H9 (cell line): Measurements from ENCODE around the gene USP7. TPM values are rescaled to one million over a fixed set of nuclear protein-coding genes. Genes with fewer than 3 reads are reported as not detected.
A peak's percentile ranks its signal among the peaks of the same experiment; 100 is the strongest.
"Not testable (repeated sequence)": the region's sequence is repeated elsewhere in the genome, so short reads cannot be mapped to it uniquely, and the experiment has no call there.

Experiments used
- DNase-seq: peaks from one replicate; pipeline ENCODE4 v3.0.0-alpha.2; 2017
- H2AFZ ChIP-seq: one replicate; pipeline ENCODE4 v1.6.1; 2013; ENCODE audit warnings: mild to moderate bottlenecking, low read length, control low read depth, moderate library complexity
- H2AK5ac ChIP-seq: 2 replicates; pipeline ENCODE4 v1.6.1; 2013; ENCODE audit warnings: low read length, control low read depth, mixed read lengths; ENCODE audit not compliant: insufficient read length
- H2BK120ac ChIP-seq: one replicate; pipeline ENCODE4 v1.6.1; 2013; ENCODE audit warnings: low read depth, mild to moderate bottlenecking, low read length, control low read depth, inconsistent platforms; ENCODE audit not compliant: poor library complexity, severe bottlenecking
- H2BK12ac ChIP-seq: 2 replicates; pipeline ENCODE4 v1.6.1; 2013; ENCODE audit warnings: low read length, control low read depth, mixed read lengths, low read depth; ENCODE audit not compliant: insufficient read length
- H2BK15ac ChIP-seq: 2 replicates; pipeline ENCODE4 v1.6.1; 2013; ENCODE audit warnings: low read depth, low read length, control low read depth
- H2BK20ac ChIP-seq: one replicate; pipeline ENCODE4 v1.6.1; 2013; ENCODE audit warnings: low read depth, mild to moderate bottlenecking, low read length, control low read depth, inconsistent platforms; ENCODE audit not compliant: poor library complexity, severe bottlenecking
- H2BK5ac ChIP-seq: 2 replicates; pipeline ENCODE4 v1.6.1; 2013; ENCODE audit warnings: low read length, control low read depth, mixed read lengths; ENCODE audit not compliant: insufficient read length
- H3K14ac ChIP-seq: 2 replicates; pipeline ENCODE4 v1.6.1; 2013; ENCODE audit warnings: low read length, control low read depth; ENCODE audit not compliant: insufficient read depth
- H3K18ac ChIP-seq: 2 replicates; pipeline ENCODE4 v1.6.1; 2013; ENCODE audit warnings: low read depth, mild to moderate bottlenecking, mixed read lengths, low read length, control low read depth; ENCODE audit not compliant: insufficient read length
- H3K23ac ChIP-seq: 2 replicates; pipeline ENCODE4 v1.6.1; 2013; ENCODE audit warnings: low read length, control low read depth, mixed read lengths, low read depth; ENCODE audit not compliant: insufficient read length
- H3K23me2 ChIP-seq: 2 replicates; pipeline ENCODE4 v1.6.1; 2013; ENCODE audit warnings: low read depth, mild to moderate bottlenecking, mixed read lengths, low read length, control low read depth; ENCODE audit not compliant: insufficient read length, poor library complexity, severe bottlenecking
- H3K27ac ChIP-seq: 2 replicates; pipeline ENCODE4 v1.5.1; 2013; ENCODE audit warnings: low read length, control low read depth, mixed read lengths, low read depth; ENCODE audit not compliant: insufficient read length
- H3K27me3 ChIP-seq: 2 replicates; pipeline ENCODE4 v1.6.1; 2013; ENCODE audit warnings: low read length, control low read depth, inconsistent platforms; ENCODE audit not compliant: insufficient read depth
- H3K4ac ChIP-seq: 2 replicates; pipeline ENCODE4 v1.6.1; 2013; ENCODE audit warnings: low read depth, mild to moderate bottlenecking, control low read depth, inconsistent platforms, low read length, moderate library complexity
- H3K4me1 ChIP-seq: 2 replicates; pipeline ENCODE4 v1.6.1; 2013; ENCODE audit warnings: low read length, control low read depth, inconsistent platforms; ENCODE audit not compliant: insufficient read depth
- H3K4me2 ChIP-seq: 2 replicates; pipeline ENCODE4 v1.6.1; 2013; ENCODE audit warnings: low read length, control low read depth, mixed read lengths; ENCODE audit not compliant: insufficient read length, insufficient read depth
- H3K56ac ChIP-seq: 2 replicates; pipeline ENCODE4 v1.6.1; 2013; ENCODE audit warnings: low read depth, mild to moderate bottlenecking, mixed read lengths, low read length, control low read depth; ENCODE audit not compliant: insufficient read length
- H3K79me1 ChIP-seq: 2 replicates; pipeline ENCODE4 v1.6.1; 2013; ENCODE audit warnings: low read depth, mild to moderate bottlenecking, moderate library complexity, low read length, control low read depth, inconsistent platforms; ENCODE audit not compliant: insufficient read depth, poor library complexity, severe bottlenecking
- H3K79me2 ChIP-seq: 2 replicates; pipeline ENCODE4 v1.6.1; 2013; ENCODE audit warnings: low read length, control low read depth, inconsistent platforms; ENCODE audit not compliant: insufficient read depth
- H3K9ac ChIP-seq: 2 replicates; pipeline ENCODE4 v1.6.1; 2013; ENCODE audit warnings: low read length, control low read depth, mixed read lengths; ENCODE audit not compliant: insufficient read length; ENCODE audit errors: extremely low read depth
- H3K9me3 ChIP-seq: one replicate; pipeline ENCODE4 v1.6.1; 2013; ENCODE audit warnings: low read depth, low read length, inconsistent platforms; ENCODE audit not compliant: control insufficient read depth
- H3T11ph ChIP-seq: one replicate; pipeline ENCODE4 v1.6.1; 2013; ENCODE audit warnings: mild to moderate bottlenecking, low read length, control low read depth, inconsistent platforms
- H4K20me1 ChIP-seq: one replicate; pipeline ENCODE4 v1.6.1; 2013; ENCODE audit not compliant: control insufficient read depth, insufficient read length, insufficient read depth
- H4K5ac ChIP-seq: 2 replicates; pipeline ENCODE4 v1.6.1; 2013; ENCODE audit warnings: low read depth, mild to moderate bottlenecking, mixed read lengths, low read length, control low read depth; ENCODE audit not compliant: insufficient read length
- H4K8ac ChIP-seq: replicated peaks from 2 replicates; pipeline ENCODE4 v1.6.1; 2013; ENCODE audit warnings: low read length, control low read depth, mixed read lengths, low read depth; ENCODE audit not compliant: insufficient read length
- H4K91ac ChIP-seq: 2 replicates; pipeline ENCODE4 v1.6.1; 2013; ENCODE audit warnings: low read depth, mild to moderate bottlenecking, moderate library complexity, mixed read lengths, low read length, control low read depth; ENCODE audit not compliant: insufficient read length
- H3K27ac Mint-ChIP-seq, 3 experiments: 2 replicates in 2 of 3; 3 replicates in 1 of 3; pipeline ENCODE4 v1.8.0; 2020 to 2021; ENCODE audit warnings: mixed read lengths in 3 of 3, mild to moderate bottlenecking in 1 of 3, moderate library complexity in 1 of 3
- H3K27me3 Mint-ChIP-seq: 2 replicates; pipeline ENCODE4 v1.8.0; 2021; ENCODE audit warnings: low read depth, mild to moderate bottlenecking, moderate library complexity, mixed read lengths
- H3K36me3 Mint-ChIP-seq, 3 experiments: 2 replicates in 2 of 3; 3 replicates in 1 of 3; pipeline ENCODE4 v1.8.0; 2020 to 2021; ENCODE audit warnings: low read depth in 3 of 3, mixed read lengths in 3 of 3; ENCODE audit not compliant: insufficient read depth in 1 of 3
- H3K4me1 Mint-ChIP-seq, 2 experiments: 2 replicates each; pipeline ENCODE4 v1.8.0; 2020; ENCODE audit warnings: mixed read lengths in 2 of 2
- H3K4me3 Mint-ChIP-seq, 2 experiments: 2 replicates in 1 of 2; 3 replicates in 1 of 2; pipeline ENCODE4 v1.8.0; 2020 to 2021; ENCODE audit warnings: mild to moderate bottlenecking in 2 of 2, mixed read lengths in 2 of 2, moderate library complexity in 1 of 2
- H3K9me3 Mint-ChIP-seq, 2 experiments: 2 replicates in 1 of 2; 3 replicates in 1 of 2; pipeline ENCODE4 v1.8.0; 2020; ENCODE audit warnings: mild to moderate bottlenecking in 2 of 2, mixed read lengths in 2 of 2, moderate library complexity in 1 of 2
- CTCF ChIP-seq: fragments of 200-600 bp; sonication (generic); conservative IDR thresholded peaks from 3 replicates; pipeline ENCODE4 v1.8.0; 2021; ENCODE audit warnings: antibody characterized with exemption, mild to moderate bottlenecking
- WGBS: extraction: QIAGEN DNeasy Blood & Tissue Kit; methylation state at CpG from one replicate; pipeline ENCODE4 v1.1.7; 2013; ENCODE audit warnings: missing lambda C conversion rate, low lambda C conversion rate, mixed read lengths; ENCODE audit not compliant: insufficient read length; ENCODE audit errors: extremely low coverage; 5-methylcytosine and 5-hydroxymethylcytosine counted together
- total RNA-seq: library from RNA; stranded (reverse); gene quantifications from 2 replicates; pipeline ENCODE4 v1.2.1, GENCODE V29; 2021

USP7 gene
- total RNA-seq, 1 experiment from 2014 or later = 192 TPM

- Histone ChIP-seq H3K14ac (no peak overlapping the region), H3K23me2 (no peaks in the 10 kb centered on the region), H2BK20ac (no peak overlapping the region), H2BK120ac (no peak overlapping the region), H3K27ac (no peak overlapping the region), H3K79me1 (no peaks in the 10 kb centered on the region), H4K91ac (no peak overlapping the region), H3K27me3 (no peaks in the 10 kb centered on the region), H2AFZ (no peak overlapping the region), H3K56ac (no peak overlapping the region), H3K18ac (no peak overlapping the region), H3K9me3 (no peaks in the 10 kb centered on the region), H3K4me2 (no peak overlapping the region), H2BK5ac (no peak overlapping the region), H2BK15ac (no peak overlapping the region), H4K20me1 (no peaks in the 10 kb centered on the region), H3K4ac (no peak overlapping the region), H2AK5ac (no peak overlapping the region), H4K8ac (no peak overlapping the region), H4K5ac (no peak overlapping the region), H3K4me1 (no peaks in the 10 kb centered on the region), H3K79me2 (no peaks in the 10 kb centered on the region), H3K23ac (no peak overlapping the region), H3T11ph (no peak overlapping the region), H3K9ac (no peak overlapping the region), H2BK12ac (no peak overlapping the region)
- peak overlapping the region in 1 of 3 experiments; percentile 6; a peak in 1 of 7 replicates for H3K27ac Mint-ChIP-seq
- DNase-seq = no peak
- H3K9me3 Mint-ChIP-seq = no peaks in the 10 kb centered on the region; a peak in 1 of 5 replicates
- no peaks in the 10 kb centered on the region; the same call in 1 of the 2 replicates for H3K27me3 Mint-ChIP-seq
- WGBS = no CpG with 5 or more reads among the region's 8 CpGs
- TF ChIP-seq CTCF = no peak
- peaks cover 0 to 3% (median 0%) of the 10 kb centered on the region in 3 experiments; a peak in 1 of 7 replicates for H3K36me3 Mint-ChIP-seq
- H3K4me1 Mint-ChIP-seq = peaks cover 9 to 14% of the 10 kb centered on the region in 2 experiments
- H3K4me3 Mint-ChIP-seq = no peak overlapping the region
Observed at GRCh38 chr16:8877894-8878522, 85.7 kb downstream of the USP7 start.

DNA sequence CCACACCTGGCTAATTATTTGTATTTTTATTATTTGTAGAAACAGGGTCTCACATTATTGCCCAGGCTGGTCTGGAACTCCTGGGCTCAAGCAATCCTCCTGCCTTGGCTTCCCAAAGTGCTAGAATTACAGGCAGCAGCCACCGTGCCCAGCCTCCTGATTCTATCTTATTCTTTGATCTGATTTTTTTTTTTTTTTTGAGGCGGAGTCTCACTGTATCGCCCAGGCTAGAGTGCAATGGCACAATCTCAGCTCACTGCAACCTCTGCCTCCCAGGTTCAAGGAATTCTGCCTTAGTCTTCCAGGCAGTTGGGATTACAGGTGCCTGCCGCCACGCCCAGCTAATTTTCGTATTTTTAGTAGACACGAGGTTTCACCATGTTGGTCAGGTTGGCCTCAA lies 88.4 kb downstream of the USP7 start:
- H2BK5ac ChIP-seq, H3K4ac ChIP-seq, H4K91ac ChIP-seq, H3K4me1 ChIP-seq, H2BK120ac ChIP-seq, H4K8ac ChIP-seq, H2AK5ac ChIP-seq, H3K9ac ChIP-seq, H3K79me2 ChIP-seq, H3K27me3 Mint-ChIP-seq, H2BK15ac ChIP-seq, H3K27ac Mint-ChIP-seq, H3K4me2 ChIP-seq, H3T11ph ChIP-seq, H2BK20ac ChIP-seq, DNase-seq, H3K27me3 ChIP-seq, H4K20me1 ChIP-seq, H3K27ac ChIP-seq, H3K18ac ChIP-seq, H3K23ac ChIP-seq, H4K5ac ChIP-seq, H3K79me1 ChIP-seq, H3K36me3 Mint-ChIP-seq, H2AFZ ChIP-seq, H3K56ac ChIP-seq, H3K9me3 ChIP-seq, H3K9me3 Mint-ChIP-seq, H3K23me2 ChIP-seq, H3K4me3 Mint-ChIP-seq, H2BK12ac ChIP-seq, H3K14ac ChIP-seq: not testable (repeated sequence)
- H3K4me1 Mint-ChIP-seq = peaks cover 13 to 14% of the 10 kb centered on the region in 2 experiments
- WGBS = no CpG with 5 or more reads among the region's 7 CpGs
